Activated CD8-positive, alpha-beta memory T cell treated with anti-CD3 and anti-CD28 coated beads for 48 hours (primary cell): Measurements from ENCODE around the gene SPAG16.
"Not testable (repeated sequence)": the region's sequence is repeated elsewhere in the genome, so short reads cannot be mapped to it uniquely, and the experiment has no call there.

ENCODE experiments used
- DNase-seq, 3 experiments: peaks; one replicate each; pipeline ENCODE4 v3.0.0-alpha.2; 2020; ENCODE audit warnings: low read depth in 2 of 3, low spot score in 2 of 3

SPAG16 gene

DNA sequence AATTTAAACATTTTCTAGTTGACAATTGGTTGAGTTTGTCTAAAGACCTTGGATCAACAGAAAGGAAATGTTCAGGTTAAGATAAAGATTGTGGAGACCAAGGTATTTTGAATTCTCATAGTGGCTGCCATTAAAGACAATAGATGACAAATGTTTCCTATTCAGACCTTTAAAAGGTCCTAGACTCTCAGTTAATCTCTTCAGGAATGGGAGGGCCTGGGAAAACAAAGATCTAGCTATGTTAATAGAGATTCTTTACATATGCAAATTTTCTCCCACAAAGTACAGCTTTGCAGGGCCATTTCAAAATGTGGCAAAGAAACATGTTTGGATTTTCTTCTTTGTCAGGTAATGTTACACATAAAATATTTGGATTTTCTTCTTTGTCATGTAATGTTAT lies 403.9 kb downstream of the SPAG16 start:
- DNase-seq = no peak

DNA sequence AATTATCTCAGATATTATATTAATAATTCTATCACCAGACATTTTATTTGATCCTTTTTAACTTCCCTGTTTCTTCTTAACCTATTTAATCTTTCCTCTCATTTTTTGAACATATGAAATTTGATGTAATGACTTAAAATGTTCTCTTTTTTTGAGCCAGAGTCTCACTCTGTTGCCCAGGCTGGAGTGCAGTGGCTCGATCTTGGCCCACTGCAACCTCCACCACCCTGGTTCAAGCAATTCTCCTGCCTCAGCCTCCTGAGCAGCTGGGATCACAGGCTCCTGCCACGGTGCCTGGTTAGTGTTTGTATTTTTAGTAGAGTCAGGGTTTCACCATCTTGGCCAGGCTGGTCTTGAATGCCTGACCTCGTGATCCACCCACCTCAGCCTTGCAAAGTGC lies 404.6 kb downstream of the SPAG16 start:
- not testable (repeated sequence) for DNase-seq

- no peak for DNase-seq
These were observed 405.3 kb downstream of the SPAG16 start for GRCh38 chr2:213689585-213689984.

GRCh38 chr2:213691351-213691750 lies 407.1 kb downstream of the SPAG16 start:
- no peak for DNase-seq

- no peak for DNase-seq
These were observed 412.2 kb downstream of the SPAG16 start for GRCh38 chr2:213696442-213696841.

DNA sequence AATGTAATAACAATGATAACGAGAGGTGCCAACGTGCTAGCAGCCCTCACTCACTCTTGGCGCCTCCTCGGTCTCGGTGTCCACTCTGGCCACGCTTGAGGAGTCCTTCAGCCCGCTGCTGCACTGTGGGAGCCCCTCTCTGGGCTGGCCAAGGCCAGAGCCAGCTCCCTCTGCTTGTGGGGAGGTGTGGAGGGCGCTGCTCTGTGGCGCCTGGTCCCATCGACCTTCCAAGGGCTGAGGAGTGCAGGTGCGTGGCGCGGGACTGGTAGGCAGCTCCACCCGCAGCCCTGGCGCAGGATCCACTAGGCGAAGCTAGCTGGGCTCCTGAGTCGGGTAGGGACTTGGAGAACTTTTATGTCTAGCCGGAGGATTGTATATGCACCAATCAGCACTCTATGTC lies 417.1 kb downstream of the SPAG16 start:
- not testable (repeated sequence) for DNase-seq

GRCh38 chr2:213703406-213704098 lies 419.3 kb downstream of the SPAG16 start:
- DNase-seq = no peak

GRCh38 chr2:213710164-213710563 lies 425.9 kb downstream of the SPAG16 start:
- no peak for DNase-seq

GRCh38 chr2:213718411-213718810 lies 434.1 kb downstream of the SPAG16 start:
- DNase-seq = not testable (repeated sequence)

GRCh38 chr2:213722565-213722964 lies 438.3 kb downstream of the SPAG16 start:
- no peak for DNase-seq

GRCh38 chr2:213723041-213723560 lies 438.8 kb downstream of the SPAG16 start:
- no peak for DNase-seq

GRCh38 chr2:213723707-213724106 lies 439.4 kb downstream of the SPAG16 start:
- DNase-seq = no peak

- DNase-seq = no peak
These were observed 441.8 kb downstream of the SPAG16 start for GRCh38 chr2:213726101-213726500.

GRCh38 chr2:213733893-213734292 lies 449.6 kb downstream of the SPAG16 start:
- DNase-seq = no peak

- DNase-seq = no peak
These were observed 456.2 kb downstream of the SPAG16 start for GRCh38 chr2:213740453-213740852.

DNA sequence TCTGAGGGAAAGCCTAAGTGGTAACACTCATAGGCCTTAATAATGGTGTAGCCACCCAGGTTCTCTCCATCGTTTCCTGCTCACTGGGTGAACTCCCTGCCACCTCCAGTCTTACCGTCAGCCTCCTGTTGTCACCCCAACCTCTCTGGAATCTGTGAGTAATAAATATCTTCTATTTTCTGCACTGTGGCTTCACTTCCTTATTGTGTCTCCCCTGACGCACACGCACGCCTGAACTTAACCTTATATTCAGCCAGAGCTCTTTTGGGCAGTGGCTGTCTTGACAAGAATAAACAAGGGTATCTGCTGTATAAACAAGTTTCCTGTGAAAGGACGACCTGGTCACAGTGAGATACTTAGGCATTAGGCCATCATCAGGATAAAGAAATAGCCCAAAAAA lies 467.2 kb downstream of the SPAG16 start:
- DNase-seq = no peak

GRCh38 chr2:213752575-213752974 lies 468.3 kb downstream of the SPAG16 start:
- no peak for DNase-seq

GRCh38 chr2:213757525-213757924 lies 473.3 kb downstream of the SPAG16 start:
- DNase-seq = no peak

GRCh38 chr2:213763354-213763753 lies 479.1 kb downstream of the SPAG16 start:
- no peak for DNase-seq

- DNase-seq = no peak
These were observed 479.7 kb downstream of the SPAG16 start for GRCh38 chr2:213763963-213764362.

- DNase-seq = no peak
These were observed 480.6 kb downstream of the SPAG16 start for GRCh38 chr2:213764849-213765248.

DNA sequence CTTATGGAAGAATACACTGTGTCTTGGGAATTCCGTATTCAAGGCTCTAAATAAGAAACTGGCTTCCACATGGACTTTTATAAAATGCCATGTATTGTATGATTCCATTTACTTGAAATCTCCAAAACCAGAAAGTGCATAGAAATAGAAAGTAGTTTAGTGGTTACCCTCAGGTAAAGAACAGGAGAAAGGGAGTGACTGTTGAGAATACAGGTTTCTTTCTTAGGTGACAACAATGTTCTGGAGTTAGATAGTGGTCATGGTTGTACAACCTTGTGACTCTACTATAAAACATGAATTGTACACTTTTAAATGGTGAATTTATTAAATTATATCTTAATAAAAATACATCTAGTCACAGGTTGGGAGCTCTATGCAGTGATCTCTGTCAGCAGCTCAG lies 481.8 kb downstream of the SPAG16 start:
- no peak for DNase-seq

GRCh38 chr2:213766465-213766901 lies 482.2 kb downstream of the SPAG16 start:
- DNase-seq = no peak
